Measurements from ENCODE around the gene NR2F1. TPM values are rescaled to one million over a fixed set of nuclear protein-coding genes. Genes with fewer than 3 reads are reported as not detected.

The NR2F1 gene
- total RNA-seq, 1 experiment from 2014 or later: 24.5 TPM

- DNase-seq (ENCODE audit: low spot score): no peak
These were observed 21.0 kb downstream of the NR2F1 start for GRCh38 chr5:93603793-93604643.

GRCh38 chr5:93604644-93605515 lies 21.9 kb downstream of the NR2F1 start:
- DNase-seq (ENCODE audit: low spot score): no peak

- DNase-seq (ENCODE audit: low spot score): no peak
These were observed 23.3 kb downstream of the NR2F1 start for GRCh38 chr5:93606382-93606752.

- DNase-seq (ENCODE audit: low spot score): peak; percentile 67
These were observed 24.6 kb downstream of the NR2F1 start for GRCh38 chr5:93607367-93608258.

GRCh38 chr5:93608855-93609254 lies 25.8 kb downstream of the NR2F1 start:
- no peak for DNase-seq (ENCODE audit: low spot score)

- no peak for DNase-seq (ENCODE audit: low spot score)
These were observed 26.7 kb downstream of the NR2F1 start for GRCh38 chr5:93609762-93610161.

- DNase-seq (ENCODE audit: low spot score): no peak
These were observed 27.7 kb downstream of the NR2F1 start for GRCh38 chr5:93610581-93611272.

GRCh38 chr5:93611273-93611975 lies 28.4 kb downstream of the NR2F1 start:
- DNase-seq (ENCODE audit: low spot score): no peak

- peak; percentile 20 for DNase-seq (ENCODE audit: low spot score)
These were observed 29.2 kb downstream of the NR2F1 start for GRCh38 chr5:93611976-93612854.

GRCh38 chr5:93612855-93613243 lies 29.8 kb downstream of the NR2F1 start:
- no peak for DNase-seq (ENCODE audit: low spot score)

GRCh38 chr5:93616538-93617174 lies 33.6 kb downstream of the NR2F1 start:
- DNase-seq (ENCODE audit: low spot score): no peak

GRCh38 chr5:93620487-93621326 lies 37.7 kb downstream of the NR2F1 start:
- peak; percentile 87 for DNase-seq (ENCODE audit: low spot score)

GRCh38 chr5:93621327-93621798 lies 38.3 kb downstream of the NR2F1 start:
- DNase-seq (ENCODE audit: low spot score): peak; percentile 72

GRCh38 chr5:93622240-93622885 lies 39.3 kb downstream of the NR2F1 start:
- peak; percentile 64 for DNase-seq (ENCODE audit: low spot score)

GRCh38 chr5:93623153-93623552 lies 40.1 kb downstream of the NR2F1 start:
- DNase-seq (ENCODE audit: low spot score): no peak

- DNase-seq (ENCODE audit: low spot score): no peak
These were observed 43.8 kb downstream of the NR2F1 start for GRCh38 chr5:93626801-93627200.

GRCh38 chr5:93632327-93632726 lies 49.3 kb downstream of the NR2F1 start:
- DNase-seq (ENCODE audit: low spot score): no peak

All from HT-29 (cell line).